ENCODE data around the gene TIGD1. TPM values are rescaled to one million over a fixed set of nuclear protein-coding genes. Genes with fewer than 3 reads are reported as not detected.

The TIGD1 gene
- total RNA-seq, 8 experiments from 2014 or later, result 6.6 to 20.3 (median 11.5) TPM

DNA sequence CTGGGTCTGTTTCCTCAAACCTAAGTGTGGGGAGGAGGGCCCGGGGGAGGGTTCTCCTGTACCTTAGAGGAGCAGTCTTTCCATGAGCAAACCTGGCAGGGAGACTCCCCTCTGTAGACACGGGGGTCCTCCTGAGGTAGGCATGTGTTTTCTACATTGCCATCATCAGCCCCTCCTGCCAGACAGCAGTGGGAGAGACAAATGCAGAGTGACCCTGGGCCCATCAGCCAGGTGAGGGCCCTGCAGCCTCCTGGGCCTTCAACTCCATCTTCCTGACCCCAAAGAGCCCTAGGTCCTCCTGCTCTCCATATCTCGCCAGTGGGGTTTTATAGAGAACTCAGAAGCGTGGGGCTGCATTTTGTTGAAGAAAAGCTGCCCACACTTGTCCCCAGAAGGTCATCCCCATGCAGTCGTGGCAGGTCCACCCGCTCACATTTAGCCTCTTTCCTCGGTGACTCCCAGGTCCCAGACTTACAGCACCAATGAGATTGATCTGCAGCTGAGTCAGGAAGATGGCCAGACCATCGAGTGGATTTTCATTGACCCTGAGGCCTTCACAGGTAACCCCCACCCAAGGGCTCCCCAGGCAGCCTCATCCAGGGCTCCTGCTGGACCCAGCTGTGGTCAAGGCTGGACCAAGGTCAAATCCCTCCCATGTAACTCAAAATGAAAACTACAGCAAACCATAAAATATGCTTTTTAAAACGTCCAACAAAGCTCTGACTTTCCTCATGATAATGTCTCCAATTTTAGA lies 8.2 kb downstream of the TIGD1 start:
- Histone ChIP-seq H3K4me3 (no peak overlapping the region), H3K27ac (no peak overlapping the region), H3K4me1 (replicated peaks in 1 of 2) (peaks cover 0 to 7% of the 10 kb centered on the region in 2 donors)
- no peak for ATAC-seq (replicated peaks in 6 of 8)
- WGBS, 10 experiments, result 70 to 100% (median 91%) methylated on average over 1 to 5 of the region's 9 CpGs; no CpG with 5 or more reads in 6 of the 10 experiments
- in situ Hi-C loops (cut with MboI; ENCODE audit: low pct_unique_long_range_greater_than_20kb in 2 of 9, low sequenced_read_pairs in 9 of 9, unreplicated experiment in 9 of 9), result loop anchor here in 1 of 9 experiments (25.0 kb wide), 1 partner anchor 630 kb away; no protein-coding TSS in a partner anchor

DNA sequence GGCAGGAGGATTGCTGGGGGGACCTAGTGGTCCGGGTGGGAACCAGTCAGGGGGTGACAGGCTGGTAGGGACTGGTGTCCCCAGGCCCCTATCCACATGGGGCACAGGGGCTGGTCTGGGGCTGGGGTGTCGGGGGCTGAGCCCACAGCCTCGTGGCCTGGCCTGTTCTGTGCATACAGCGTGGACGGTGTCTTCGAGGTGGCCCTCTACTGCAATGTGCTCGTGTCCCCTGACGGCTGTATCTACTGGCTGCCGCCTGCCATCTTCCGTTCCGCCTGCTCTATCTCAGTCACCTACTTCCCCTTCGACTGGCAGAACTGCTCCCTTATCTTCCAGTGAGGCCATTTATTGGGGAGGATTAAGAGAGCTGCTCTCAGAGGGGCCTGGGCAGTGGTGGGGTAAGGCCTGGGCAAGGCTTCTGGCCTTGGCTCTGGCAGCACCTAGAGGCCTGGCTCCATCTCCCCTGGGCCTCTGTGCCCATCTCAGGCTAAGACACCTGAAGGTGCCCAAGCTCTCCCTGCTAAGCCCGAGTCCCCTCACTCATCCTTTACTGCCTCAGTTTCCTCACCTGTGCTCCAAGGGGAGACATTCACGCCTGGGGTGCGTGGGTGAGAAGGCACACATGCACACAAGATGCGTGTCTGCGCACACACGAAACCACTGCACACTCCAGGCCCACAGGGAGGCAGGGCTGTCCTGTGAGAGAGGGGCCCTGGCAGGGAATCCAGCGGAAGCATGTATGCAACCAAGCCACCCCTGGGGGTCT lies 9.0 kb downstream of the TIGD1 start:
- 0 to 81% (median 20%) methylated on average over 1 to 3 of the region's 19 CpGs; no CpG with 5 or more reads in 7 of the 10 experiments for WGBS, 10 experiments
- Histone ChIP-seq H3K4me3 (no peak overlapping the region), H3K27ac (no peak overlapping the region), H3K4me1 (replicated peaks in 1 of 2) (peaks cover 0 to 7% of the 10 kb centered on the region in 2 donors)
- in situ Hi-C loops (cut with MboI; ENCODE audit: low pct_unique_long_range_greater_than_20kb in 2 of 9, low sequenced_read_pairs in 9 of 9, unreplicated experiment in 9 of 9), result loop anchor here in 1 of 9 experiments (25.0 kb wide), 1 partner anchor 629 kb away; no protein-coding TSS in a partner anchor
- ATAC-seq (replicated peaks in 6 of 8), result peak in 3 of 8 experiments; percentile 4 to 11 (median 9)

DNA sequence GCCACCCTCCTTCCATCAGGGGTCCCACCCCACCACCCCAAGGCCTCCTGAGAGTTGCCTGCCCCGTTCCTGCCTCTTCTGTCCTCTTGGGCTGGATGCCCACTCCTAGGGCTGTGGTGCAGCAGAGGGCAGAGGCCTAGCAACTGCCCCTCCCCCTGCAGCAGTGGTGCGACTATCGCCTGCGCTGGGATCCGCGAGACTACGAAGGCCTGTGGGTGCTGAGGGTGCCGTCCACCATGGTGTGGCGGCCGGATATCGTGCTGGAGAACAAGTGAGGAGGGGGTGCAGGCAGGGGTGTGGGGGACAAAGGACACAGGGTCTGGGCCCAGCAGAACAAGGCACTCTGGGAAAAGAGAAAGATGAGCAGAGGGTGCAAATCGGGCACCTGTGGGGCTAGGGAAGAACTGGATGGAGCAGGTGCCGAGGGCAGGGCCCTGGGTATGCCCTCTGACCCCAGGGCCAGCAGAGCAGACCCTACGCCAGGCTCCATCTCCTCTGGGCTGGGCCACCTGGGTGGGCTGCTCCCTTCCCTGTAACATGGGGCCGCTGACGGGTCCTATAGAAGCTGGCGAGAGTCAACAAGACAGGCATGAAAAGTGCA lies 9.8 kb downstream of the TIGD1 start:
- ATAC-seq (replicated peaks in 6 of 8), result peak in 1 of 8 experiments; percentile 4
- WGBS, 10 experiments, result 20 to 100% (median 90%) methylated on average over 1 to 3 of the region's 17 CpGs; no CpG with 5 or more reads in 7 of the 10 experiments

DNA sequence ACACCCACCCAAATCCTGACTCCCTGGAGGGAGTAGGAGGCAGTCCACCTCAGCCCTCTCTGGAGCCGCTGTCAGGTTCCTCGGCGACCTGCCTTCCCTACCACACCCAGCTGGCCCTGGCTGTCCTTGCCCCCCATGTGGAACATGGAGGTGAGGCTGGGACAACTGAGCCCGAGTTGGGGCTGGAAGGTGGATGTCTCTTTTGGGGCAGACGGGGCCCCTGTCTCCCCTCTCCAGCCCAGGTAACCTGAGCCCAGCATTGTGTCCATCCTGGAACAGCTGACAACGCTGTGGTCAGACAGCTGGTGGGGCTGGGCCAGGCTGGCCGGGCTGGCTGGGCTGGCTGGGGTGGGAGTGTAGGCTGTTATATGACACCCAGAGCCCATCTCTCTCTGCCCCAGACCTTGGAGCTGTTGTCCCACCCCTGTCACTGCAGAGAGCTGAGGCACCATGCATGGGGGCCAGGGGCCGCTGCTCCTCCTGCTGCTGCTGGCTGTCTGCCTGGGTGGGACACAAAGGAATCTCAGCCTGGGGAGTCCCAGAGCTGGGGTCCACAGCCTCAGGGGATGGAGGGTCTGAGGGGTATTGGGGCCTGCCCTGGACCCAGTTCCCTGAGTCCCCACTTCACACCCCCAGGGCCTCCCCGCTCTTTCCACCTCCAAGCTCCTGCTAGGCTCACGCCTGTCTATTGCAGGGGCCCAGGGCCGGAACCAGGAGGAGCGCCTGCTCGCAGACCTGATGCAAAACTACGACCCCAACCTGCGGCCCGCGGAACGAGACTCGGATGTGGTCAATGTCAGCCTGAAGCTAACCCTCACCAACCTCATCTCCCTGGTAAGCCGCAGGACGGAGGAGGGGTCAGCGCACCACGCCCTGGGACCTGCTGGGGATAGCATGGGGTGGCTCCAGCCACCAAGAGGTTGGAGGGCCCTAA lies 10.8 kb downstream of the TIGD1 start, which contains the start of gene CHRNG:
TSS of gene CHRNG (plus strand) at position 395 of the 934 bp plus-strand sequence. CDS start at position 451, 56 bp downstream.
- H3K4me1 ChIP-seq (replicated peaks in 1 of 2), result peaks cover 4 to 12% of the 10 kb centered on the region in 2 donors
- in situ Hi-C loops (cut with MboI; ENCODE audit: low pct_unique_long_range_greater_than_20kb in 2 of 9, low sequenced_read_pairs in 9 of 9, unreplicated experiment in 9 of 9), result loop anchor here in 1 of 9 experiments (25.0 kb wide), 1 partner anchor 627 kb away; no protein-coding TSS in a partner anchor
- WGBS, 10 experiments, result 20 to 76% (median 30%) methylated on average over 1 to 11 of the region's 23 CpGs; no CpG with 5 or more reads in 5 of the 10 experiments
- H3K4me3 ChIP-seq, result no peak within 1 kb of the TSS
- H3K27ac ChIP-seq, result no peak within 1 kb of the TSS
- ATAC-seq (replicated peaks in 6 of 8), result peak; percentile 22 to 54 (median 36)

More for the DNA sequence above, 9.8 kb downstream of the TIGD1 start:
- Histone ChIP-seq H3K4me3 (no peak overlapping the region), H3K27ac (no peak overlapping the region), H3K4me1 (replicated peaks in 1 of 2) (peaks cover 0 to 7% of the 10 kb centered on the region in 2 donors)
- in situ Hi-C loops (cut with MboI; ENCODE audit: low pct_unique_long_range_greater_than_20kb in 2 of 9, low sequenced_read_pairs in 9 of 9, unreplicated experiment in 9 of 9), result loop anchor here in 1 of 9 experiments (25.0 kb wide), 1 partner anchor 628 kb away; no protein-coding TSS in a partner anchor

GRCh38 chr2:232538671-232539070 lies 11.7 kb downstream of the TIGD1 start:
- H3K4me1 ChIP-seq (replicated peaks in 1 of 2), result peaks cover 5 to 21% of the 10 kb centered on the region in 2 donors
- in situ Hi-C loops (cut with MboI; ENCODE audit: low pct_unique_long_range_greater_than_20kb in 2 of 9, low sequenced_read_pairs in 9 of 9, unreplicated experiment in 9 of 9), result loop anchor here in 1 of 9 experiments (25.0 kb wide), 1 partner anchor 626 kb away; no protein-coding TSS in a partner anchor
- no peak for ATAC-seq (replicated peaks in 6 of 8)
- H3K27ac ChIP-seq, result no peak overlapping the region
- 0 to 40% methylated on average over 1 of the region's 4 CpGs; no CpG with 5 or more reads in 8 of the 10 experiments for WGBS, 10 experiments
- no peak overlapping the region for H3K4me3 ChIP-seq

DNA sequence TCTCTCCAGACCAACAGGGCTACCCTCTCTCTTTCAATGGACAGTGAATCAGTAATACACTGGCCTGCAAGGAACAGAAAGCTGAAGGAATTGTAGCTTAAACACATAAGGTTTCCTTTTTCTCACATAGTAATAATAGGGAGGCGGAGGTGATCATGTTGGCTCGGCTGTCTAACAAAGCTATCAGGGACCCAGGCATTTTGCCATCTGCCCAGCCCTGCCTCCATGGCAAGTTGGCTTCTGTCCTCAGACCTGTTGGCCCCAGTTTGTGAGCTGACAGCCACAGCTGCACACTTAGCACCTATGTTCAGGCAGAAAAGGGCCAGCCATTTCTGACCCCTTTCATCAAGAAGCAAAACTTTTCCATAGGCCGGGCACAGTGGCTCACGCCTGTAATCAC lies 12.9 kb downstream of the TIGD1 start:
- peaks cover 5 to 21% of the 10 kb centered on the region in 2 donors for H3K4me1 ChIP-seq (replicated peaks in 1 of 2)
- ATAC-seq (replicated peaks in 6 of 8), result no peak
- H3K4me3 ChIP-seq, result no peak overlapping the region
- in situ Hi-C loops (cut with MboI; ENCODE audit: low pct_unique_long_range_greater_than_20kb in 2 of 9, low sequenced_read_pairs in 9 of 9, unreplicated experiment in 9 of 9), result loop anchor here in 1 of 9 experiments (25.0 kb wide), 1 partner anchor 625 kb away; no protein-coding TSS in a partner anchor
- whole genome bisulfite sequencing, 10 experiments, result 20 to 100% (median 85%) methylated on average over 1 to 2 of the region's 4 CpGs; no CpG with 5 or more reads in 6 of the 10 experiments
- H3K27ac ChIP-seq, result no peak overlapping the region

GRCh38 chr2:232537079-232537478 lies 13.3 kb downstream of the TIGD1 start:
- no peak overlapping the region for H3K4me3 ChIP-seq
- 0 to 100% (median 63%) methylated on average over 1 to 3 of the region's 5 CpGs; no CpG with 5 or more reads in 2 of the 10 experiments for WGBS, 10 experiments
- H3K4me1 ChIP-seq (replicated peaks in 1 of 2), result peaks cover 5 to 21% of the 10 kb centered on the region in 2 donors
- no peak overlapping the region for H3K27ac ChIP-seq
- in situ Hi-C loops (cut with MboI; ENCODE audit: low pct_unique_long_range_greater_than_20kb in 2 of 9, low sequenced_read_pairs in 9 of 9, unreplicated experiment in 9 of 9), result loop anchor here in 1 of 9 experiments (25.0 kb wide), 1 partner anchor 625 kb away; no protein-coding TSS in a partner anchor
- ATAC-seq (replicated peaks in 6 of 8), result no peak

DNA sequence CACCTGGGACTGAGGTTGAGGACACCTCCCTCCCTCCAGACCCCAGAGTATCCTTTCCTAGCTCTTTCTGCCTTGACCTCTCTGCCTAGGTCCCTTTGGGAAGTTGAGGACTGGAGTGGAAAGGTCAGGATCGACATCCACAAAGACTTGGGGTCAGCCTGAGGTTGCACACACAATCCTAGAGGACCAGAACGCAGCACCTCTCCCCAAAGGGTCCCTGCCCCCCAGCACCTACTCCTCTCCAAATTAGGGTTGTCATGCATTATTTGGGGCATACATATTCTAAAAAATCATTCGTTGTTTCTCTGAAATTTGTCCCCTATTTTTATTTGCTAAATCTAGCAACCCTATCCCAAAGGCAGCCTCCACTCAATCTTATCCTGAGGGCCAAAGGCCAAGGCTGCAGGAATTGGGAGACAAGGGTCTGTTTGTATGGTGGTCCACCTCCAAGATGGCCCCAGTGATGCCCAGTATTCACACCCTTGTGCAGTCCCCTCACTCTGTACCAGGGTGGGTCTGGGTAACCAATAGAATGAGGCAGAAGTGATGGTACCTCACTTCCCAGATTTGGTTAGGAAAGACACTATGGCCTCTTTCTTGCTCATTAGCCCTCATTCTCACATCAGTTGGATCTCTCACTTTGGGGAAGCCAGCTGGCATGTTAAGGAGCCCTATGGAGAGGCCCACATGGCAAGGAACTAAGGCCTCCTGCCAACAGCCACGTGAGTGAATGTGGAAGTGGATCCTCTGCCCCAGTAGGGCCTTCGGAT lies 14.4 kb downstream of the TIGD1 start:
- Histone ChIP-seq H3K27ac (no peak overlapping the region), H3K4me1 (replicated peaks in 1 of 2) (peaks cover 5 to 21% of the 10 kb centered on the region in 2 donors), H3K4me3 (no peak overlapping the region)
- no peak for ATAC-seq (replicated peaks in 6 of 8)
- WGBS, 10 experiments, result 0 to 100% (median 71%) methylated on average over 1 to 4 of the region's 5 CpGs; no CpG with 5 or more reads in 1 of the 10 experiments
- in situ Hi-C loops (cut with MboI; ENCODE audit: low pct_unique_long_range_greater_than_20kb in 2 of 9, low sequenced_read_pairs in 9 of 9, unreplicated experiment in 9 of 9), result loop anchor here in 1 of 9 experiments (25.0 kb wide), 1 partner anchor 624 kb away; no protein-coding TSS in a partner anchor

- in situ Hi-C loops (cut with MboI; ENCODE audit: low pct_unique_long_range_greater_than_20kb in 2 of 9, low sequenced_read_pairs in 9 of 9, unreplicated experiment in 9 of 9), result loop anchor here in 1 of 9 experiments (25.0 kb wide), 1 partner anchor 623 kb away; no protein-coding TSS in a partner anchor
- Histone ChIP-seq H3K27ac (no peak overlapping the region), H3K4me3 (no peak overlapping the region), H3K4me1 (replicated peaks in 1 of 2) (peaks cover 5 to 21% of the 10 kb centered on the region in 2 donors)
- ATAC-seq (replicated peaks in 6 of 8), result peak in 5 of 8 experiments; percentile 45 to 76 (median 62)
- 17 to 75% (median 20%) methylated on average over 1 to 6 of the region's 14 CpGs; no CpG with 5 or more reads in 5 of the 10 experiments for WGBS, 10 experiments
Measured at GRCh38 chr2:232534940-232535651, 15.3 kb downstream of the TIGD1 start.

- H3K27ac ChIP-seq, result no peak overlapping the region
- no peak overlapping the region for H3K4me3 ChIP-seq
- peaks cover 5 to 15% of the 10 kb centered on the region in 2 donors for H3K4me1 ChIP-seq (replicated peaks in 1 of 2)
- 6 to 100% (median 82%) methylated on average over 1 to 3 of the region's 13 CpGs; no CpG with 5 or more reads in 2 of the 10 experiments for WGBS, 10 experiments
- ATAC-seq (replicated peaks in 6 of 8), result peak in 7 of 8 experiments; percentile 10 to 75 (median 33)
- in situ Hi-C loops (cut with MboI; ENCODE audit: low pct_unique_long_range_greater_than_20kb in 2 of 9, low sequenced_read_pairs in 9 of 9, unreplicated experiment in 9 of 9), result loop anchor here in 1 of 9 experiments (25.0 kb wide), 1 partner anchor 622 kb away; no protein-coding TSS in a partner anchor
Measured at GRCh38 chr2:232533944-232534710, 16.2 kb downstream of the TIGD1 start.
